HCT116 (cell line): ENCODE data around the gene ARHGAP31. TPM values are rescaled to one million over a fixed set of nuclear protein-coding genes. Genes with fewer than 3 reads are reported as not detected.

Source experiments
- ATAC-seq: fragments of 200-7000 bp; cut with Tn5 transposase; 2 replicates; pipeline ENCODE4 v1.9.1; 2020; ENCODE audit warnings: mild to moderate bottlenecking, moderate library complexity
- BruUV-seq: library from RNA; stranded (reverse); fragments of 400-500 nt; replicated peaks from 2 replicates; lab custom pipeline; 2021; lab: Mats Ljungman, UMichigan
- CTCF ChIA-PET: fragments of 300-600 bp; sonication (Branson Sonifier 250); formaldehyde crosslinking; loops from one replicate; lab custom pipeline; 2021; ENCODE audit warnings: antibody characterized with exemption; lab: Charles Lee
- POLR2A ChIA-PET: fragments of 300-600, 350-600 bp; sonication (Branson Sonifier 250); formaldehyde crosslinking; loops from one replicate; lab custom pipeline; 2021; ENCODE audit warnings: antibody characterized with exemption; lab: Charles Lee
- RAD21 ChIA-PET, 2 experiments: fragments of 300-600 bp; sonication (Branson Sonifier 250); formaldehyde crosslinking; loops; one replicate each; lab custom pipeline; 2023; ENCODE audit warnings: low total read pairs in 2 of 2; ENCODE audit not compliant: uncharacterized antibody in 2 of 2, unreplicated experiment in 2 of 2, low non-redundant PET in 1 of 2; lab: Charles Lee
- DNase-seq: peaks from one replicate; pipeline ENCODE4 v3.0.0-alpha.2; 2010; ENCODE audit warnings: low read depth, low spot score
- H2AFZ ChIP-seq: fragments of 200-600 bp; shearing (Covaris generic), sonication (generic); 2 replicates; pipeline ENCODE4 v1.6.1; 2017; ENCODE audit warnings: low read depth, mixed run types, mixed read lengths, antibody characterized with exemption, low read length; ENCODE audit not compliant: poor library complexity, severe bottlenecking
- H3K27ac ChIP-seq: 2 replicates; pipeline ENCODE4 v1.5.1; 2012; ENCODE audit warnings: low read depth, low read length
- H3K27me3 ChIP-seq: fragments of 200-600 bp; sonication (generic); 2 replicates; pipeline ENCODE4 v1.6.1; 2016; ENCODE audit warnings: mixed run types, low read length, mixed read lengths; ENCODE audit not compliant: insufficient read depth
- H3K36me3 ChIP-seq, 2 experiments: fragments of 200-500 bp in 1 of 2; fragments of 200-600 bp in 1 of 2; sonication (Bioruptor generic) in 1 of 2; sonication (generic) in 1 of 2; 2 replicates each; pipeline versions ENCODE4 v1.5.1 to v1.6.1; 2014 to 2016; ENCODE audit warnings: low read length in 2 of 2, inconsistent platforms in 1 of 2, mixed read lengths in 1 of 2, mixed run types in 1 of 2; ENCODE audit not compliant: insufficient read depth in 2 of 2, control insufficient read depth in 1 of 2
- H3K4me1 ChIP-seq, 2 experiments: fragments of 200-600 bp in 1 of 2; sonication (generic) in 1 of 2; 2 replicates each; pipeline versions ENCODE4 v1.5.1 to v1.6.1; 2012 to 2017; ENCODE audit warnings: low read length in 2 of 2, inconsistent platforms in 1 of 2, mild to moderate bottlenecking in 1 of 2, mixed read lengths in 1 of 2, mixed run types in 1 of 2, moderate library complexity in 1 of 2; ENCODE audit not compliant: insufficient read depth in 2 of 2, control insufficient read depth in 1 of 2
- H3K4me2 ChIP-seq: fragments of 200-600 bp; sonication (generic); 2 replicates; pipeline ENCODE4 v1.6.1; 2017; ENCODE audit warnings: mixed run types, low read length, mixed read lengths
- H3K4me3 ChIP-seq, 2 experiments: fragments of 200-600 bp in 1 of 2; sonication (generic) in 1 of 2; replicated peaks in 1 of 2; 2 replicates each; pipeline ENCODE4 v1.5.1; 2011 to 2016; ENCODE audit warnings: low read length in 2 of 2, control low read depth in 1 of 2, low read depth in 1 of 2, mild to moderate bottlenecking in 1 of 2, mixed read lengths in 1 of 2, mixed run types in 1 of 2
- H3K79me2 ChIP-seq: fragments of 200-600 bp; sonication (generic); 2 replicates; pipeline ENCODE4 v1.6.1; 2017; ENCODE audit warnings: mild to moderate bottlenecking, mixed run types, low read length, moderate library complexity, mixed read lengths; ENCODE audit not compliant: insufficient read depth
- H3K9ac ChIP-seq: fragments of 200-600 bp; sonication (generic); 2 replicates; pipeline ENCODE4 v1.6.1; 2016; ENCODE audit warnings: low read length, mixed read lengths
- H3K9me2 ChIP-seq: fragments of 200-600 bp; sonication (generic), shearing (Covaris generic); 2 replicates; pipeline ENCODE4 v1.6.1; 2017; ENCODE audit warnings: mixed run types, mild to moderate bottlenecking, moderate library complexity; ENCODE audit not compliant: insufficient read depth
- H3K9me3 ChIP-seq, 2 experiments: fragments of 200-500 bp in 1 of 2; fragments of 200-600 bp in 1 of 2; sonication (Bioruptor generic) in 1 of 2; sonication (generic) in 1 of 2; 2 replicates each; pipeline ENCODE4 v1.6.1; 2014 to 2017; ENCODE audit warnings: low read length in 2 of 2, mixed read lengths in 2 of 2, inconsistent platforms in 1 of 2, low read depth in 1 of 2, mild to moderate bottlenecking in 1 of 2, mixed run types in 1 of 2, moderate library complexity in 1 of 2; ENCODE audit not compliant: control insufficient read depth in 1 of 2, insufficient read depth in 1 of 2
- H4K20me1 ChIP-seq: fragments of 200-600 bp; sonication (generic), shearing (Covaris generic); 2 replicates; pipeline ENCODE4 v1.6.1; 2017; ENCODE audit warnings: mixed run types, mild to moderate bottlenecking, moderate library complexity; ENCODE audit not compliant: insufficient read depth
- CBX3 ChIP-seq: IDR thresholded peaks from 2 replicates; pipeline ENCODE4 v1.6.1; 2012; ENCODE audit warnings: low read depth
- CTCF ChIP-seq, 3 experiments: fragments of 200-600 bp in 1 of 3; sonication (generic) in 1 of 3; IDR thresholded peaks in 2 of 3; conservative IDR thresholded peaks in 1 of 3; 2 replicates each; pipeline ENCODE4 v1.5.1; 2012 to 2017; ENCODE audit warnings: low read depth in 2 of 3, low read length in 2 of 3, antibody characterized with exemption in 1 of 3, borderline replicate concordance in 1 of 3, control low read depth in 1 of 3, mild to moderate bottlenecking in 1 of 3, mixed read lengths in 1 of 3, mixed run types in 1 of 3, moderate library complexity in 1 of 3; ENCODE audit not compliant: insufficient read depth in 1 of 3
- EGR1 ChIP-seq: IDR thresholded peaks from 2 replicates; pipeline ENCODE4 v1.6.1; 2012; ENCODE audit warnings: low read depth
- ELF1 ChIP-seq: IDR thresholded peaks from 2 replicates; pipeline ENCODE4 v1.6.1; 2012; ENCODE audit warnings: low read depth, borderline replicate concordance
- EZH2 ChIP-seq: fragments of 200-600 bp; sonication (generic); IDR thresholded peaks from 2 replicates; pipeline ENCODE4 v1.6.1; 2017; ENCODE audit warnings: antibody characterized with exemption, mixed run types
- EZH2phosphoT487 ChIP-seq: fragments of 200-600 bp; IDR thresholded peaks from 2 replicates; pipeline ENCODE4 v1.6.1; 2018; ENCODE audit warnings: antibody characterized with exemption, borderline replicate concordance
- JUND ChIP-seq: IDR thresholded peaks from 2 replicates; pipeline ENCODE4 v1.6.1; 2012
- POLR2A ChIP-seq: IDR thresholded peaks from 2 replicates; pipeline ENCODE4 v1.7.0; 2011; ENCODE audit warnings: borderline replicate concordance; ENCODE audit not compliant: insufficient read depth, insufficient read length; ENCODE audit errors: extremely low read depth
- RAD21 ChIP-seq: IDR thresholded peaks from 2 replicates; pipeline ENCODE4 v1.6.1; 2012; ENCODE audit warnings: low read depth, mild to moderate bottlenecking
- SIN3A ChIP-seq: IDR thresholded peaks from 2 replicates; pipeline ENCODE4 v1.6.1; 2012; ENCODE audit warnings: low read depth
- SP1 ChIP-seq: IDR thresholded peaks from 2 replicates; pipeline ENCODE4 v1.6.1; 2012; ENCODE audit warnings: low read depth
- TCF7L2 ChIP-seq: IDR thresholded peaks from 2 replicates; pipeline ENCODE4 v1.7.0; 2011; ENCODE audit warnings: borderline replicate concordance, inconsistent platforms; ENCODE audit not compliant: insufficient read depth, insufficient read length; ENCODE audit errors: extremely low read depth
- YY1 ChIP-seq: IDR thresholded peaks from 2 replicates; pipeline ENCODE4 v1.6.1; 2011; ENCODE audit warnings: low read length, low read depth, moderate library complexity, mild to moderate bottlenecking; ENCODE audit not compliant: insufficient replicate concordance; ENCODE audit errors: extremely low read depth
- ZNF274 ChIP-seq: fragments of 200-500 bp; sonication (Bioruptor generic); IDR thresholded peaks from 2 replicates; pipeline ENCODE4 v1.6.1; 2014; ENCODE audit warnings: mild to moderate bottlenecking, low read depth, low read length, inconsistent platforms
- intact Hi-C: fragments of 100-400 bp; cut with micrococcal nuclease; formaldehyde crosslinking; loops from 2 replicates; pipeline ENCODE4 v1.10.0; 2022
- total RNA-seq: library from RNA; stranded (reverse); gene quantifications from one replicate; pipeline ENCODE4 v1.2.1, GENCODE V29; 2021; ENCODE audit not compliant: unreplicated experiment
- TF ChIP-seq, protein P1 (sequence below): IDR thresholded peaks from 2 replicates; pipeline ENCODE4 v1.6.1; 2012

The ARHGAP31 gene
- total RNA-seq, 1 experiment from 2014 or later = 0.93 TPM

GRCh38 chr3:119298565-119298941 is 4.4 kb downstream of the ARHGAP31 start:
- H3K9me2 ChIP-seq = no peaks in the 10 kb centered on the region
- no peak overlapping the region for H3K4me3 ChIP-seq
- CTCF ChIA-PET = no interaction called here
- H4K20me1 ChIP-seq = no peaks in the 10 kb centered on the region
- POLR2A ChIA-PET = no interaction called here
- no peaks in the 10 kb centered on the region for H3K9me3 ChIP-seq
- no peaks in the 10 kb centered on the region for H3K36me3 ChIP-seq
- H3K79me2 ChIP-seq = no peaks in the 10 kb centered on the region
- BruUV-seq = no TSS peak
- RAD21 ChIA-PET = no interaction called here
- no peak for DNase-seq
- H3K9ac ChIP-seq = no peak overlapping the region
- no peaks in the 10 kb centered on the region for H3K27me3 ChIP-seq
- intact Hi-C loops = no loop called here
- H3K4me1 ChIP-seq = peaks cover 2 to 15% of the 10 kb centered on the region in 2 experiments; a peak in 2 of 4 replicates
- no peak overlapping the region for H3K4me2 ChIP-seq
- TF ChIP-seq TCF7L2 = no peak
- TF ChIP-seq RAD21 = no peak
- TF ChIP-seq CTCF (IDR thresholded peaks at IDR 0.05 in 2 of 3, conservative IDR thresholded peaks at IDR 0.05 in 1 of 3; ENCODE audit: borderline replicate concordance in 1 of 3, insufficient read depth in 1 of 3, low read depth in 2 of 3, low read length in 2 of 3) = no peak
- no peak for TF ChIP-seq ELF1
- TF ChIP-seq EZH2phosphoT487 = no peak
- TF ChIP-seq JUND = no peak
- no peak for TF ChIP-seq SIN3A
- no peak for TF ChIP-seq CBX3
- TF ChIP-seq EGR1 = no peak
- no peak for TF ChIP-seq POLR2A
- TF ChIP-seq, all 23 proteins: peak for 0
- no peak overlapping the region for H3K27ac ChIP-seq
- H2AFZ ChIP-seq = no peak overlapping the region
- no peak for ATAC-seq

DNA sequence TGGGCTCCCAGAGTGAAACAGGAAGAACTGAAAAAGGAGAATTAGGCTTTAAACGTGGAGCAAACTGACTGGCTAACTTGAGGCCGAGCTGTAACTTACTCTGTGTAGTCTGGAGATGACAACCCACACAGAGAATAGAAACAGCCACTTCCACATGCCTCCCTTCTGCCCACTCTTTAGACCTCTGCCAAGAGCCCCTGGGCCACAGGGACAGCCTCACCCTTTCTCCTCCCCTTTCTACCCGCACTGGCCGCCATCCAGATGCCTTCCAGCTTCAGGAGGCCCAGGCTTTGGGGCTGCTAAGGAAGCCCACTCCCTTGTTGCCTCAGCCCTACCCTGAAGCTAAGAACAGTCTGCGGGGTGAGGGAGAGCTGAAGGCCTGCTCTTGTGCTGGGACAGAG is 6.8 kb downstream of the ARHGAP31 start:
- Histone ChIP-seq H3K9ac (no peak overlapping the region), H3K4me2 (no peak overlapping the region), H3K36me3 (no peaks in the 10 kb centered on the region), H4K20me1 (no peaks in the 10 kb centered on the region), H3K79me2 (no peaks in the 10 kb centered on the region), H2AFZ (no peak overlapping the region), H3K9me3 (no peaks in the 10 kb centered on the region), H3K27ac (no peak overlapping the region), H3K4me3 (no peak overlapping the region), H3K4me1 (peaks cover 8 to 14% of the 10 kb centered on the region in 2 experiments), H3K9me2 (no peaks in the 10 kb centered on the region), H3K27me3 (no peaks in the 10 kb centered on the region)
- intact Hi-C loops = no loop called here
- BruUV-seq = no TSS peak
- ATAC-seq (no peak), DNase-seq (no peak)
- CTCF ChIA-PET = no interaction called here
- POLR2A ChIA-PET = no interaction called here
- RAD21 ChIA-PET = no interaction called here
- no peak for TF ChIP-seq ZNF274
- no peak for TF ChIP-seq ELF1
- no peak for TF ChIP-seq CBX3
- no peak for TF ChIP-seq CTCF (IDR thresholded peaks at IDR 0.05 in 2 of 3, conservative IDR thresholded peaks at IDR 0.05 in 1 of 3; ENCODE audit: borderline replicate concordance in 1 of 3, insufficient read depth in 1 of 3, low read depth in 2 of 3, low read length in 2 of 3)
- TF ChIP-seq RAD21 = no peak
- no peak for TF ChIP-seq EGR1
- TF ChIP-seq SP1 = no peak
- TF ChIP-seq YY1 = no peak
- TF ChIP-seq, protein P1, sequence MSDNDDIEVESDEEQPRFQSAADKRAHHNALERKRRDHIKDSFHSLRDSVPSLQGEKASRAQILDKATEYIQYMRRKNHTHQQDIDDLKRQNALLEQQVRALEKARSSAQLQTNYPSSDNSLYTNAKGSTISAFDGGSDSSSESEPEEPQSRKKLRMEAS = no peak
- TF ChIP-seq SIN3A = no peak
- TF ChIP-seq TCF7L2 = no peak
- no peak for TF ChIP-seq EZH2phosphoT487
- TF ChIP-seq EZH2 = no peak
- TF ChIP-seq POLR2A = no peak
- TF ChIP-seq JUND = no peak
